K562 (cell line): Measurements from ENCODE around the gene HIVEP1. TPM values are rescaled to one million over a fixed set of nuclear protein-coding genes. Genes with fewer than 3 reads are reported as not detected.
A peak's percentile ranks its signal among the peaks of the same experiment; 100 is the strongest.

Experiments used
- ATAC-seq: fragments of 200-7000 bp; cut with Tn5 transposase; 3 replicates; pipeline ENCODE4 v1.9.1; 2020; ENCODE audit warnings: moderate library complexity
- BruUV-seq: library from RNA; stranded (reverse); fragments of 400-500 nt; replicated peaks from 2 replicates; lab custom pipeline; 2021; lab: Mats Ljungman, UMichigan
- CTCF ChIA-PET: fragments of 300-600 bp; formaldehyde crosslinking; extraction: SDS; loops from one replicate; lab custom pipeline; 2021; ENCODE audit warnings: low intra/inter-chr PET ratio; lab: Yijun Ruan, JAX
- POLR2A ChIA-PET: fragments of 300-600, 350-650 bp; sonication (Branson Sonifier 250); formaldehyde crosslinking; extraction: SDS; loops from one replicate; lab custom pipeline; 2021; ENCODE audit warnings: antibody characterized with exemption, inconsistent platforms; lab: Yijun Ruan, JAX
- DNase-seq, 4 experiments: peaks; one replicate each; pipeline versions ENCODE4 v3.0.0 to v3.0.0-alpha.2; 2011 to 2018; ENCODE audit warnings: low spot score in 3 of 4, mixed read lengths in 3 of 4; ENCODE audit errors: extremely low read depth in 1 of 4
- FAIRE-seq: peaks from 2 replicates; lab custom pipeline; 2011; peaks lifted over from hg19 to GRCh38; lab: Jason Lieb, UNC
- H2AFZ ChIP-seq: 2 replicates; pipeline ENCODE4 v1.6.0; 2011; ENCODE audit warnings: low read depth, low read length, control low read depth, inconsistent platforms
- H3K27ac ChIP-seq: fragments of 200-600 bp; 3 replicates; pipeline ENCODE4 v1.8.0; 2011; ENCODE audit warnings: low read depth, mild to moderate bottlenecking, control low read depth, inconsistent platforms, low read length, moderate library complexity, mixed read lengths; ENCODE audit errors: extremely low read depth
- H3K27me3 ChIP-seq, 2 experiments: fragments of 300-600 bp in 1 of 2; 2 replicates in 1 of 2; 3 replicates in 1 of 2; pipeline versions ENCODE4 v1.6.0 to v1.8.0; 2011; ENCODE audit warnings: inconsistent platforms in 2 of 2, low read length in 2 of 2, mild to moderate bottlenecking in 1 of 2, mixed read lengths in 1 of 2, moderate library complexity in 1 of 2; ENCODE audit not compliant: control insufficient read depth in 2 of 2, insufficient read depth in 2 of 2
- H3K36me3 ChIP-seq: fragments of 300-600 bp; 3 replicates; pipeline ENCODE4 v1.8.0; 2011; ENCODE audit warnings: mild to moderate bottlenecking, low read length, inconsistent platforms; ENCODE audit not compliant: control insufficient read depth, insufficient read depth
- H3K4me1 ChIP-seq, 2 experiments: fragments of 200-600 bp in 1 of 2; replicated peaks in 1 of 2; 2 replicates in 1 of 2; 3 replicates in 1 of 2; pipeline versions ENCODE4 v1.5.1 to v1.8.0; 2011; ENCODE audit warnings: inconsistent platforms in 2 of 2, low read length in 2 of 2, mild to moderate bottlenecking in 1 of 2, mixed read lengths in 1 of 2, moderate library complexity in 1 of 2; ENCODE audit not compliant: control insufficient read depth in 2 of 2, insufficient read depth in 2 of 2
- H3K4me2 ChIP-seq: 2 replicates; pipeline ENCODE4 v1.6.1; 2011; ENCODE audit warnings: low read length, control low read depth, inconsistent platforms, mixed read lengths; ENCODE audit not compliant: insufficient read depth
- H3K4me3 ChIP-seq: fragments of 200-600 bp; sonication (generic), shearing (Covaris generic); 2 replicates; pipeline ENCODE4 v1.5.1; 2016; ENCODE audit warnings: control low read depth, inconsistent platforms
- H3K79me2 ChIP-seq: fragments of 200-600 bp; 3 replicates; pipeline ENCODE4 v1.8.0; 2011; ENCODE audit warnings: low read length, inconsistent platforms; ENCODE audit not compliant: control insufficient read depth, insufficient read depth
- H3K9ac ChIP-seq, 2 experiments: 2 replicates each; pipeline versions ENCODE4 v1.6.0 to v1.6.1; 2011; ENCODE audit warnings: low read depth in 2 of 2, low read length in 2 of 2, control low read depth in 1 of 2, inconsistent platforms in 1 of 2, mild to moderate bottlenecking in 1 of 2, mixed read lengths in 1 of 2; ENCODE audit not compliant: insufficient read depth in 1 of 2
- H3K9me1 ChIP-seq: one replicate; pipeline ENCODE4 v1.6.0; 2011; ENCODE audit warnings: inconsistent platforms, mild to moderate bottlenecking, low read length, moderate library complexity; ENCODE audit not compliant: control insufficient read depth, insufficient read depth
- H3K9me3 ChIP-seq: replicated peaks from 2 replicates; pipeline ENCODE4 v1.5.1; 2011; ENCODE audit warnings: low read depth, low read length, inconsistent platforms; ENCODE audit not compliant: control insufficient read depth, insufficient read depth
- H4K20me1 ChIP-seq: replicated peaks from 2 replicates; pipeline ENCODE4 v1.6.1; 2011; ENCODE audit warnings: low read length, inconsistent platforms, mixed read lengths; ENCODE audit not compliant: control insufficient read depth, insufficient read depth
- BRD4 ChIP-seq: fragments of 200-600 bp; sonication (generic); IDR thresholded peaks from 2 replicates; pipeline ENCODE4 v1.6.1; 2017; ENCODE audit warnings: inconsistent platforms
- BRD9 ChIP-seq: fragments of 450-650 bp; IDR thresholded peaks from 2 replicates; pipeline ENCODE4 v1.6.1; 2018; ENCODE audit warnings: low read depth; ENCODE audit not compliant: partially characterized antibody
- DIDO1 ChIP-seq: fragments of 450-650 bp; IDR thresholded peaks from 2 replicates; pipeline ENCODE4 v1.6.1; 2016; ENCODE audit warnings: low read depth, missing biosample characterization, missing genetic modification characterization
- ESRRA ChIP-seq: fragments of 450-650 bp; IDR thresholded peaks from 2 replicates; pipeline ENCODE4 v1.6.1; 2014; ENCODE audit warnings: low read depth, mild to moderate bottlenecking, moderate library complexity, borderline replicate concordance
- FOXK2 ChIP-seq, 2 experiments: fragments of 450-650 bp; IDR thresholded peaks in 1 of 2; conservative IDR thresholded peaks in 1 of 2; 2 replicates each; pipeline ENCODE4 v1.6.1; 2016; ENCODE audit warnings: low read depth in 2 of 2, mild to moderate bottlenecking in 1 of 2
- HNRNPH1 ChIP-seq: fragments of 200-400 bp; formaldehyde crosslinking; optimal IDR thresholded peaks from 2 replicates; pipeline ENCODE3; 2017; ENCODE audit warnings: low read depth, mild to moderate bottlenecking, low read length, moderate library complexity
- JUN ChIP-seq, 2 experiments: sonication (generic) in 1 of 2; formaldehyde crosslinking in 1 of 2; IDR thresholded peaks; 2 replicates each; pipeline versions ENCODE4 v1.6.1 to v1.8.0; 2012 to 2022; ENCODE audit warnings: borderline replicate concordance in 2 of 2, mild to moderate bottlenecking in 2 of 2, improper control_type of control experiment in 1 of 2, low read depth in 1 of 2, low read length in 1 of 2, missing genetic modification reagents in 1 of 2
- RAD21 ChIP-seq, 2 experiments: fragments of 250-450 bp in 1 of 2; fragments of 450-650 bp in 1 of 2; sonication (Bioruptor Pico) in 1 of 2; formaldehyde crosslinking in 1 of 2; IDR thresholded peaks in 1 of 2; conservative IDR thresholded peaks in 1 of 2; 2 replicates each; pipeline versions ENCODE4 v1.4.0 to v1.8.0; 2020 to 2022; ENCODE audit warnings: mild to moderate bottlenecking in 2 of 2, moderate library complexity in 1 of 2
- SRSF7 ChIP-seq: fragments of 200-400 bp; formaldehyde crosslinking; optimal IDR thresholded peaks from 2 replicates; pipeline ENCODE3; 2017; ENCODE audit warnings: mild to moderate bottlenecking, low read depth, low read length
- TARDBP ChIP-seq: fragments of 450-650 bp; IDR thresholded peaks from 2 replicates; pipeline ENCODE4 v1.6.1; 2016
- YY1 ChIP-seq, 3 experiments: IDR thresholded peaks; 2 replicates each; pipeline ENCODE4 v1.6.1; 2011; ENCODE audit warnings: low read length in 2 of 3, mild to moderate bottlenecking in 2 of 3, moderate library complexity in 2 of 3, borderline replicate concordance in 1 of 3, control low read depth in 1 of 3, low read depth in 1 of 3; ENCODE audit not compliant: insufficient read depth in 3 of 3, insufficient replicate concordance in 2 of 3, control insufficient read depth in 1 of 3, insufficient read length in 1 of 3; ENCODE audit errors: extremely low read depth in 1 of 3
- ZNF316 ChIP-seq: fragments of 450-650 bp; IDR thresholded peaks from 2 replicates; pipeline ENCODE4 v1.6.1; 2016
- ZNF584 ChIP-seq: fragments of 200-800 bp; sonication (Bioruptor generic); IDR thresholded peaks from 2 replicates; pipeline ENCODE4 v1.6.1; 2016; ENCODE audit warnings: low read depth, mild to moderate bottlenecking, missing genetic modification characterization, missing compliant biosample characterization
- WGBS: fragments of 100-300 bp; shearing (Covaris generic); methylation state at CpG from one replicate; pipeline ENCODE4 v1.1.6; 2016; ENCODE audit warnings: low coverage, mixed read lengths; ENCODE audit not compliant: insufficient coverage; ENCODE audit errors: missing lambda C conversion rate; 5-methylcytosine and 5-hydroxymethylcytosine counted together
- in situ Hi-C: fragments of 300-500 bp; cut with MboI; formaldehyde crosslinking; loops from 4 replicates; pipeline ENCODE4 v1.15.0; 2018; ENCODE audit warnings: inconsistent platforms, mixed read lengths
- intact Hi-C: fragments of 100-400 bp; cut with micrococcal nuclease; formaldehyde crosslinking; loops from 2 replicates; pipeline ENCODE4 v1.14.2; 2022
- polyA plus RNA-seq, 8 experiments: library from polyadenylated mRNA; depleted of rRNA in 4 of 8; stranded (reverse) in 5 of 8; unstranded in 3 of 8; fragments of >200 nt; fragmentation: Nextera tagmentation in 2 of 8; fragmentation: Illumina TruSeq in 1 of 8; extraction: Ambion mirVana in 2 of 8; extraction: Trizol in 1 of 8; gene quantifications; 2 replicates each; pipeline versions ENCODE4 v1.2.1 to v1.2.3, GENCODE V29; 2011 to 2014; ENCODE audit warnings: inconsistent platforms in 1 of 8, missing spikeins in 1 of 8
- total RNA-seq, 7 experiments: library from RNA; depleted of rRNA in 6 of 7; stranded (reverse); fragments of >200 nt in 6 of 7; fragmentation: Illumina TruSeq in 2 of 7; extraction: Trizol in 2 of 7; gene quantifications; 2 replicates each; pipeline versions ENCODE4 v1.2.1 to v1.2.3, GENCODE V29; 2011 to 2021; ENCODE audit warnings: low replicate concordance in 1 of 7
- TF ChIP-seq, protein P1 (sequence below): fragments of 250-450 bp; sonication (Bioruptor Pico); IDR thresholded peaks from 2 replicates; pipeline ENCODE4 v1.4.0; 2020
- TF ChIP-seq, protein P2 (sequence below), 2 experiments: IDR thresholded peaks; 2 replicates each; pipeline ENCODE4 v1.6.1; 2011; ENCODE audit warnings: borderline replicate concordance in 1 of 2, control low read depth in 1 of 2, low read depth in 1 of 2, low read length in 1 of 2, mild to moderate bottlenecking in 1 of 2, mixed read lengths in 1 of 2, moderate library complexity in 1 of 2; ENCODE audit not compliant: insufficient read depth in 1 of 2, insufficient read length in 1 of 2, poor library complexity in 1 of 2, severe bottlenecking in 1 of 2; ENCODE audit errors: extremely low read depth in 1 of 2
- TF ChIP-seq, protein P3 (sequence below): fragments of 250-450 bp; sonication (Bioruptor Pico); IDR thresholded peaks from 2 replicates; pipeline ENCODE4 v1.5.0; 2021

Gene HIVEP1
- total and polyA plus RNA-seq, 9 of the 15 experiments (the other 6 are each of a cell fraction or from before 2014, with no cell fraction given), result 6.0 to 33.3 (median 21.7) TPM

DNA sequence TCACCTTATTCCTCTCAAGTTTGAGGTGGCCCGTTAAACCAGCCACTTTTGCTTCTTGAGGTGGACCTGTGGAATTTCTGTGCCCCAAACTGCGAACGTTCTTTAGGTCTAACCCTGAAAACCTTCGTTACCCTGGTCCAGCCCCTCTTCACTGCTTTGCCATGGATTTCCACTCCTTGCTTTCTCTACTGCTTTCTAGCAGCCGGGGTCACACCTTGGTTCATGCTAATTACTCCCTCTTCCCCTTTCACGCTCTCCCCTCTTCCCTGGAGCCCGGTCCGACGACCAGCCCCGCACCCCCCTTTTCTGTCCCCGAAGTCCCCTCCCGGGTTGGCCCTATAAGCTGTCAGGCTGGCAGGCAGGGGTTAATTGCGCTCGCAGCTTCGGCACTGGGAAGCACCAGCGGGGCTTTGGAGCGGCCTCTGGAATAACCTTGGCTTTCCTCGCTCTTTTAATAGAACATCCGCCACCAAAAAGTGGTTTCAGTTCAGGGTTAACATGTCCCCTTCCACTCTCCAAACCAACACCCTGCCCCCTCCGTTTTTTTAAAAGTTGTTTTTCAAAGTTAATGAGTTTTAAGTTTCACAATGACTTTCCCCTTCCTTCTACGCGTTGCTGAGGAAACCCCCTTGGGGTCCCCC, 1.4 kb upstream of the HIVEP1 start:
- peak overlapping the region; percentile 98 for H3K4me2 ChIP-seq
- DNase-seq (peak; percentile 28 to 71 (median 43)), ATAC-seq (peak; percentile 6), FAIRE-seq (no peak)
- H3K4me1 ChIP-seq, result peaks cover 19% of the 10 kb centered on the region in 2 experiments
- no peaks in the 10 kb centered on the region; a peak in 1 of 5 replicates for H3K27me3 ChIP-seq
- no peaks in the 10 kb centered on the region for H4K20me1 ChIP-seq
- H3K79me2 ChIP-seq, result peaks cover 60% of the 10 kb centered on the region
- H2AFZ ChIP-seq, result peak overlapping the region; percentile 78
- H3K9ac ChIP-seq, result peak overlapping the region; percentile 98
- BruUV-seq, result no TSS peak
- H3K9me1 ChIP-seq, result no peaks in the 10 kb centered on the region
- peaks cover 20% of the 10 kb centered on the region for H3K36me3 ChIP-seq
- ChIA-PET CTCF (no interaction called here), POLR2A (interaction anchor here (0.6 to 1.6 kb wide), 5 partner anchors 10 to 435 kb away, joined by 3 to 5 read pairs (median 3); no protein-coding TSS in a partner anchor)
- H3K27ac ChIP-seq, result peak overlapping the region; percentile 99
- in situ Hi-C loops (no loop called here), intact Hi-C loops (loop anchor here (2.0 to 5.0 kb wide), 4 partner anchors 32 to 310 kb away; no protein-coding TSS in a partner anchor)
- H3K9me3 ChIP-seq, result peaks cover 10% of the 10 kb centered on the region
- peak overlapping the region; percentile 84 for H3K4me3 ChIP-seq
- WGBS, result under 1% methylated on average over 22 of the region's 22 CpGs
- TF ChIP-seq ESRRA, result no peak; the same call in 1 of the 2 replicates
- TF ChIP-seq FOXK2 (conservative IDR thresholded peaks at IDR 0.05 in 1 of 2, IDR thresholded peaks at IDR 0.05 in 1 of 2; ENCODE audit: low read depth in 2 of 2), result peak in 1 of 2 experiments; percentile 31; a peak in 1 of 4 replicates
- no peak; a peak in 1 of 4 replicates for TF ChIP-seq RAD21 (CRISPR knock-in tag; conservative IDR thresholded peaks at IDR 0.05 in 1 of 2, IDR thresholded peaks at IDR 0.05 in 1 of 2)
- TF ChIP-seq HNRNPH1, result no peak
- no peak for TF ChIP-seq TARDBP
- peak; percentile 97 for TF ChIP-seq BRD4
- 0 out of 2 replicates have a peak, but pooled peaks have one; percentile 15 for TF ChIP-seq DIDO1 (tag)
- peak in 1 of 3 experiments; percentile 38 for TF ChIP-seq YY1 (IDR thresholded peaks at IDR 0.05; ENCODE audit: borderline replicate concordance in 1 of 3, control insufficient read depth in 1 of 3, extremely low read depth in 1 of 3, insufficient read depth in 3 of 3, insufficient read length in 1 of 3, insufficient replicate concordance in 2 of 3, low read depth in 1 of 3, low read length in 2 of 3)
- TF ChIP-seq SRSF7, result no peak
- TF ChIP-seq, protein P1, sequence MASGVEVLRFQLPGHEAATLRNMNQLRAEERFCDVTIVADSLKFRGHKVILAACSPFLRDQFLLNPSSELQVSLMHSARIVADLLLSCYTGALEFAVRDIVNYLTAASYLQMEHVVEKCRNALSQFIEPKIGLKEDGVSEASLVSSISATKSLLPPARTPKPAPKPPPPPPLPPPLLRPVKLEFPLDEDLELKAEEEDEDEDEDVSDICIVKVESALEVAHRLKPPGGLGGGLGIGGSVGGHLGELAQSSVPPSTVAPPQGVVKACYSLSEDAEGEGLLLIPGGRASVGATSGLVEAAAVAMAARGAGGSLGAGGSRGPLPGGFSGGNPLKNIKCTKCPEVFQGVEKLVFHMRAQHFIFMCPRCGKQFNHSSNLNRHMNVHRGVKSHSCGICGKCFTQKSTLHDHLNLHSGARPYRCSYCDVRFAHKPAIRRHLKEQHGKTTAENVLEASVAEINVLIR, result no peak
- TF ChIP-seq, protein P2, sequence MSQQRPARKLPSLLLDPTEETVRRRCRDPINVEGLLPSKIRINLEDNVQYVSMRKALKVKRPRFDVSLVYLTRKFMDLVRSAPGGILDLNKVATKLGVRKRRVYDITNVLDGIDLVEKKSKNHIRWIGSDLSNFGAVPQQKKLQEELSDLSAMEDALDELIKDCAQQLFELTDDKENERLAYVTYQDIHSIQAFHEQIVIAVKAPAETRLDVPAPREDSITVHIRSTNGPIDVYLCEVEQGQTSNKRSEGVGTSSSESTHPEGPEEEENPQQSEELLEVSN (IDR thresholded peaks at IDR 0.05; ENCODE audit: borderline replicate concordance in 1 of 2, extremely low read depth in 1 of 2, insufficient read depth in 1 of 2, insufficient read length in 1 of 2, low read depth in 1 of 2, low read length in 1 of 2, poor library complexity in 1 of 2, severe bottlenecking in 1 of 2), result no peak
- TF ChIP-seq BRD9, result peak; percentile 84
- TF ChIP-seq, protein P3, sequence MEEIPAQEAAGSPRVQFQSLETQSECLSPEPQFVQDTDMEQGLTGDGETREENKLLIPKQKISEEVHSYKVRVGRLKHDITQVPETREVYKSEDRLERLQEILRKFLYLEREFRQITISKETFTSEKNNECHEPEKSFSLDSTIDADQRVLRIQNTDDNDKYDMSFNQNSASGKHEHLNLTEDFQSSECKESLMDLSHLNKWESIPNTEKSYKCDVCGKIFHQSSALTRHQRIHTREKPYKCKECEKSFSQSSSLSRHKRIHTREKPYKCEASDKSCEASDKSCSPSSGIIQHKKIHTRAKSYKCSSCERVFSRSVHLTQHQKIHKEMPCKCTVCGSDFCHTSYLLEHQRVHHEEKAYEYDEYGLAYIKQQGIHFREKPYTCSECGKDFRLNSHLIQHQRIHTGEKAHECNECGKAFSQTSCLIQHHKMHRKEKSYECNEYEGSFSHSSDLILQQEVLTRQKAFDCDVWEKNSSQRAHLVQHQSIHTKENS (CRISPR knock-in tag), result no peak
- TF ChIP-seq ZNF316, result no peak
- TF ChIP-seq JUN (IDR thresholded peaks at IDR 0.05; ENCODE audit: borderline replicate concordance, low read depth, low read length), result no peak
- no peak for TF ChIP-seq JUN (CRISPR knock-in tag; IDR thresholded peaks at IDR 0.05; ENCODE audit: borderline replicate concordance)
- no peak for TF ChIP-seq ZNF584 (CRISPR knock-in tag)
